Kidney capillary endothelial cell (primary cell): ENCODE results near the gene ZNF792.
"Not testable (repeated sequence)": the region's sequence is repeated elsewhere in the genome, so short reads cannot be mapped to it uniquely, and the experiment has no call there.

Experiments
- DNase-seq: peaks from one replicate; pipeline ENCODE4 v3.0.0-alpha.2; 2018; ENCODE audit warnings: low spot score

ZNF792 gene

GRCh38 chr19:34998777-34999497 lies 34.9 kb upstream of the ZNF792 start:
- DNase-seq: no peak

- not testable (repeated sequence) for DNase-seq
Measured at GRCh38 chr19:34998224-34998623, 34.2 kb upstream of the ZNF792 start.

- DNase-seq: no peak
Measured at GRCh38 chr19:34997071-34997617, 33.1 kb upstream of the ZNF792 start.

- no peak for DNase-seq
Measured at GRCh38 chr19:34995551-34995950, 31.5 kb upstream of the ZNF792 start.

- no peak for DNase-seq
Measured at GRCh38 chr19:34994643-34995541, 30.9 kb upstream of the ZNF792 start.

- no peak for DNase-seq
Measured at GRCh38 chr19:34994286-34994642, 30.2 kb upstream of the ZNF792 start.

- not testable (repeated sequence) for DNase-seq
Measured at GRCh38 chr19:34992582-34992981, 28.6 kb upstream of the ZNF792 start.

GRCh38 chr19:34991542-34992333 lies 27.7 kb upstream of the ZNF792 start:
- no peak for DNase-seq

GRCh38 chr19:34990578-34991192 lies 26.7 kb upstream of the ZNF792 start:
- no peak for DNase-seq

- no peak for DNase-seq
Measured at GRCh38 chr19:34989298-34989697, 25.3 kb upstream of the ZNF792 start.

GRCh38 chr19:34988119-34988518 lies 24.1 kb upstream of the ZNF792 start:
- no peak for DNase-seq

- DNase-seq: peak; percentile 78
Measured at GRCh38 chr19:34985249-34986022, 21.4 kb upstream of the ZNF792 start.

- no peak for DNase-seq
Measured at GRCh38 chr19:34984287-34984686, 20.3 kb upstream of the ZNF792 start.

GRCh38 chr19:34983786-34984185 lies 19.8 kb upstream of the ZNF792 start:
- no peak for DNase-seq

GRCh38 chr19:34982275-34982674 lies 18.2 kb upstream of the ZNF792 start:
- DNase-seq: no peak

GRCh38 chr19:34979819-34980640 lies 16.0 kb upstream of the ZNF792 start:
- no peak for DNase-seq

- DNase-seq: no peak
Measured at GRCh38 chr19:34976611-34977010, 12.6 kb upstream of the ZNF792 start.

- DNase-seq: no peak
Measured at GRCh38 chr19:34975056-34975455, 11.0 kb upstream of the ZNF792 start.

- DNase-seq: no peak
Measured at GRCh38 chr19:34974646-34975045, 10.6 kb upstream of the ZNF792 start.

- DNase-seq: no peak
Measured at GRCh38 chr19:34972163-34972705, 8.2 kb upstream of the ZNF792 start.
